H9 (cell line): ENCODE measurements around the gene KRT85. TPM values are rescaled to one million over a fixed set of nuclear protein-coding genes. Genes with fewer than 3 reads are reported as not detected.

Experiments used
- DNase-seq: peaks from one replicate; pipeline ENCODE4 v3.0.0-alpha.2; 2017
- H2AFZ ChIP-seq: one replicate; pipeline ENCODE4 v1.6.1; 2013; ENCODE audit warnings: mild to moderate bottlenecking, low read length, control low read depth, moderate library complexity
- H2AK5ac ChIP-seq: 2 replicates; pipeline ENCODE4 v1.6.1; 2013; ENCODE audit warnings: low read length, control low read depth, mixed read lengths; ENCODE audit not compliant: insufficient read length
- H2BK120ac ChIP-seq: one replicate; pipeline ENCODE4 v1.6.1; 2013; ENCODE audit warnings: low read depth, mild to moderate bottlenecking, low read length, control low read depth, inconsistent platforms; ENCODE audit not compliant: poor library complexity, severe bottlenecking
- H2BK12ac ChIP-seq: 2 replicates; pipeline ENCODE4 v1.6.1; 2013; ENCODE audit warnings: low read length, control low read depth, mixed read lengths, low read depth; ENCODE audit not compliant: insufficient read length
- H2BK15ac ChIP-seq: 2 replicates; pipeline ENCODE4 v1.6.1; 2013; ENCODE audit warnings: low read depth, low read length, control low read depth
- H2BK20ac ChIP-seq: one replicate; pipeline ENCODE4 v1.6.1; 2013; ENCODE audit warnings: low read depth, mild to moderate bottlenecking, low read length, control low read depth, inconsistent platforms; ENCODE audit not compliant: poor library complexity, severe bottlenecking
- H2BK5ac ChIP-seq: 2 replicates; pipeline ENCODE4 v1.6.1; 2013; ENCODE audit warnings: low read length, control low read depth, mixed read lengths; ENCODE audit not compliant: insufficient read length
- H3K14ac ChIP-seq: 2 replicates; pipeline ENCODE4 v1.6.1; 2013; ENCODE audit warnings: low read length, control low read depth; ENCODE audit not compliant: insufficient read depth
- H3K18ac ChIP-seq: 2 replicates; pipeline ENCODE4 v1.6.1; 2013; ENCODE audit warnings: low read depth, mild to moderate bottlenecking, mixed read lengths, low read length, control low read depth; ENCODE audit not compliant: insufficient read length
- H3K23ac ChIP-seq: 2 replicates; pipeline ENCODE4 v1.6.1; 2013; ENCODE audit warnings: low read length, control low read depth, mixed read lengths, low read depth; ENCODE audit not compliant: insufficient read length
- H3K23me2 ChIP-seq: 2 replicates; pipeline ENCODE4 v1.6.1; 2013; ENCODE audit warnings: low read depth, mild to moderate bottlenecking, mixed read lengths, low read length, control low read depth; ENCODE audit not compliant: insufficient read length, poor library complexity, severe bottlenecking
- H3K27ac ChIP-seq: 2 replicates; pipeline ENCODE4 v1.5.1; 2013; ENCODE audit warnings: low read length, control low read depth, mixed read lengths, low read depth; ENCODE audit not compliant: insufficient read length
- H3K27me3 ChIP-seq: 2 replicates; pipeline ENCODE4 v1.6.1; 2013; ENCODE audit warnings: low read length, control low read depth, inconsistent platforms; ENCODE audit not compliant: insufficient read depth
- H3K4ac ChIP-seq: 2 replicates; pipeline ENCODE4 v1.6.1; 2013; ENCODE audit warnings: low read depth, mild to moderate bottlenecking, control low read depth, inconsistent platforms, low read length, moderate library complexity
- H3K4me1 ChIP-seq: 2 replicates; pipeline ENCODE4 v1.6.1; 2013; ENCODE audit warnings: low read length, control low read depth, inconsistent platforms; ENCODE audit not compliant: insufficient read depth
- H3K4me2 ChIP-seq: 2 replicates; pipeline ENCODE4 v1.6.1; 2013; ENCODE audit warnings: low read length, control low read depth, mixed read lengths; ENCODE audit not compliant: insufficient read length, insufficient read depth
- H3K56ac ChIP-seq: 2 replicates; pipeline ENCODE4 v1.6.1; 2013; ENCODE audit warnings: low read depth, mild to moderate bottlenecking, mixed read lengths, low read length, control low read depth; ENCODE audit not compliant: insufficient read length
- H3K79me1 ChIP-seq: 2 replicates; pipeline ENCODE4 v1.6.1; 2013; ENCODE audit warnings: low read depth, mild to moderate bottlenecking, moderate library complexity, low read length, control low read depth, inconsistent platforms; ENCODE audit not compliant: insufficient read depth, poor library complexity, severe bottlenecking
- H3K79me2 ChIP-seq: 2 replicates; pipeline ENCODE4 v1.6.1; 2013; ENCODE audit warnings: low read length, control low read depth, inconsistent platforms; ENCODE audit not compliant: insufficient read depth
- H3K9ac ChIP-seq: 2 replicates; pipeline ENCODE4 v1.6.1; 2013; ENCODE audit warnings: low read length, control low read depth, mixed read lengths; ENCODE audit not compliant: insufficient read length; ENCODE audit errors: extremely low read depth
- H3K9me3 ChIP-seq: one replicate; pipeline ENCODE4 v1.6.1; 2013; ENCODE audit warnings: low read depth, low read length, inconsistent platforms; ENCODE audit not compliant: control insufficient read depth
- H3T11ph ChIP-seq: one replicate; pipeline ENCODE4 v1.6.1; 2013; ENCODE audit warnings: mild to moderate bottlenecking, low read length, control low read depth, inconsistent platforms
- H4K20me1 ChIP-seq: one replicate; pipeline ENCODE4 v1.6.1; 2013; ENCODE audit not compliant: control insufficient read depth, insufficient read length, insufficient read depth
- H4K5ac ChIP-seq: 2 replicates; pipeline ENCODE4 v1.6.1; 2013; ENCODE audit warnings: low read depth, mild to moderate bottlenecking, mixed read lengths, low read length, control low read depth; ENCODE audit not compliant: insufficient read length
- H4K8ac ChIP-seq: replicated peaks from 2 replicates; pipeline ENCODE4 v1.6.1; 2013; ENCODE audit warnings: low read length, control low read depth, mixed read lengths, low read depth; ENCODE audit not compliant: insufficient read length
- H4K91ac ChIP-seq: 2 replicates; pipeline ENCODE4 v1.6.1; 2013; ENCODE audit warnings: low read depth, mild to moderate bottlenecking, moderate library complexity, mixed read lengths, low read length, control low read depth; ENCODE audit not compliant: insufficient read length
- H3K27ac Mint-ChIP-seq, 3 experiments: 2 replicates in 2 of 3; 3 replicates in 1 of 3; pipeline ENCODE4 v1.8.0; 2020 to 2021; ENCODE audit warnings: mixed read lengths in 3 of 3, mild to moderate bottlenecking in 1 of 3, moderate library complexity in 1 of 3
- H3K27me3 Mint-ChIP-seq: 2 replicates; pipeline ENCODE4 v1.8.0; 2021; ENCODE audit warnings: low read depth, mild to moderate bottlenecking, moderate library complexity, mixed read lengths
- H3K36me3 Mint-ChIP-seq, 3 experiments: 2 replicates in 2 of 3; 3 replicates in 1 of 3; pipeline ENCODE4 v1.8.0; 2020 to 2021; ENCODE audit warnings: low read depth in 3 of 3, mixed read lengths in 3 of 3; ENCODE audit not compliant: insufficient read depth in 1 of 3
- H3K4me1 Mint-ChIP-seq, 2 experiments: 2 replicates each; pipeline ENCODE4 v1.8.0; 2020; ENCODE audit warnings: mixed read lengths in 2 of 2
- H3K4me3 Mint-ChIP-seq, 2 experiments: 2 replicates in 1 of 2; 3 replicates in 1 of 2; pipeline ENCODE4 v1.8.0; 2020 to 2021; ENCODE audit warnings: mild to moderate bottlenecking in 2 of 2, mixed read lengths in 2 of 2, moderate library complexity in 1 of 2
- H3K9me3 Mint-ChIP-seq, 2 experiments: 2 replicates in 1 of 2; 3 replicates in 1 of 2; pipeline ENCODE4 v1.8.0; 2020; ENCODE audit warnings: mild to moderate bottlenecking in 2 of 2, mixed read lengths in 2 of 2, moderate library complexity in 1 of 2
- CTCF ChIP-seq: fragments of 200-600 bp; sonication (generic); conservative IDR thresholded peaks from 3 replicates; pipeline ENCODE4 v1.8.0; 2021; ENCODE audit warnings: antibody characterized with exemption, mild to moderate bottlenecking
- WGBS: extraction: QIAGEN DNeasy Blood & Tissue Kit; methylation state at CpG from one replicate; pipeline ENCODE4 v1.1.7; 2013; ENCODE audit warnings: missing lambda C conversion rate, low lambda C conversion rate, mixed read lengths; ENCODE audit not compliant: insufficient read length; ENCODE audit errors: extremely low coverage; 5-methylcytosine and 5-hydroxymethylcytosine counted together
- total RNA-seq: library from RNA; stranded (reverse); gene quantifications from 2 replicates; pipeline ENCODE4 v1.2.1, GENCODE V29; 2021

KRT85 gene
- total RNA-seq, 1 experiment from 2014 or later = not detected

GRCh38 chr12:52399756-52400155, 32.5 kb upstream of the KRT85 start:
- Histone ChIP-seq H3K23me2 (no peaks in the 10 kb centered on the region), H3T11ph (no peak overlapping the region), H2BK5ac (no peak overlapping the region), H3K14ac (no peak overlapping the region; the same call in 1 of the 2 replicates), H3K79me2 (no peaks in the 10 kb centered on the region), H3K56ac (no peak overlapping the region), H3K23ac (no peak overlapping the region), H3K4ac (no peak overlapping the region), H3K4me1 (peaks cover 1% of the 10 kb centered on the region; the same call in 1 of the 2 replicates), H4K5ac (no peak overlapping the region), H2BK120ac (no peak overlapping the region), H3K18ac (no peak overlapping the region), H2AK5ac (no peak overlapping the region), H3K27me3 (no peaks in the 10 kb centered on the region; the same call in 1 of the 2 replicates), H4K8ac (no peak overlapping the region), H3K9ac (no peak overlapping the region), H3K9me3 (no peaks in the 10 kb centered on the region), H2BK12ac (no peak overlapping the region), H2BK15ac (no peak overlapping the region), H2AFZ (no peak overlapping the region), H4K91ac (no peak overlapping the region), H3K4me2 (no peak overlapping the region), H2BK20ac (no peak overlapping the region), H3K79me1 (no peaks in the 10 kb centered on the region), H4K20me1 (no peaks in the 10 kb centered on the region), H3K27ac (no peak overlapping the region)
- Mint-ChIP-seq H3K4me3 (no peak overlapping the region), H3K27ac (0 out of 7 replicates have a peak overlapping the region, but pooled peaks of 1 of the 3 experiments have one; percentile 23), H3K27me3 (no peaks in the 10 kb centered on the region; the same call in none of the 2 replicates), H3K4me1 (peaks cover 10 to 13% of the 10 kb centered on the region in 2 experiments), H3K36me3 (no peaks in the 10 kb centered on the region; a peak in 1 of 7 replicates), H3K9me3 (no peaks in the 10 kb centered on the region; a peak in 1 of 5 replicates)
- no CpG with 5 or more reads among the region's 16 CpGs for WGBS
- no peak for DNase-seq
- TF ChIP-seq CTCF = no peak
